Pulmonary artery endothelial cell (primary cell): Measurements from ENCODE around the gene TSPAN4. TPM values are rescaled to one million over a fixed set of nuclear protein-coding genes. Genes with fewer than 3 reads are reported as not detected.

Experiments
- DNase-seq: peaks from one replicate; pipeline ENCODE4 v3.0.0-alpha.2; 2011; ENCODE audit warnings: low read depth, low spot score
- total RNA-seq: library from RNA; depleted of rRNA; stranded (reverse); fragments of >200 nt; gene quantifications from 2 replicates; pipeline ENCODE4 v1.2.3, GENCODE V29; 2014

Gene TSPAN4
- total RNA-seq, 1 donor from 2014 or later: 103 TPM

- no peak for DNase-seq
These were observed 38.7 kb upstream of the TSPAN4 start for GRCh38 chr11:803770-804598.

- DNase-seq: no peak
These were observed 38.1 kb upstream of the TSPAN4 start for GRCh38 chr11:804599-804964.

- no peak for DNase-seq
These were observed 34.0 kb upstream of the TSPAN4 start for GRCh38 chr11:808427-809286.

GRCh38 chr11:809287-810039, 33.2 kb upstream of the TSPAN4 start, which contains the start of gene RPLP2:
RPLP2 (plus strand) TSS chr11:809967; CDS start chr11:810235, 268 bp downstream.
- DNase-seq: peak; percentile 88

- DNase-seq: no peak
These were observed 32.5 kb upstream of the TSPAN4 start for GRCh38 chr11:810040-810567.

- DNase-seq: no peak
These were observed 31.0 kb upstream of the TSPAN4 start for GRCh38 chr11:811446-812245.

GRCh38 chr11:812390-812789, 30.3 kb upstream of the TSPAN4 start:
- no peak for DNase-seq

- DNase-seq: no peak
These were observed 29.6 kb upstream of the TSPAN4 start for GRCh38 chr11:813072-813455.

GRCh38 chr11:813456-814096, 29.1 kb upstream of the TSPAN4 start:
- no peak for DNase-seq

GRCh38 chr11:815675-816432, 26.8 kb upstream of the TSPAN4 start:
- no peak for DNase-seq

GRCh38 chr11:816433-816779, 26.2 kb upstream of the TSPAN4 start:
- DNase-seq: no peak

- DNase-seq: no peak
These were observed 24.1 kb upstream of the TSPAN4 start, which contains the start of gene PNPLA2 for GRCh38 chr11:818396-819128. PNPLA2 (plus strand) TSS chr11:818914; CDS start chr11:819719, 805 bp downstream.

- no peak for DNase-seq
These were observed 23.3 kb upstream of the TSPAN4 start for GRCh38 chr11:819129-819931.

- no peak for DNase-seq
These were observed 22.6 kb upstream of the TSPAN4 start for GRCh38 chr11:819943-820649.

- no peak for DNase-seq
These were observed 21.8 kb upstream of the TSPAN4 start for GRCh38 chr11:820655-821511.
